Endodermal cell (in vitro differentiated cells): Measurements from ENCODE around the gene TMEM41B. TPM values are rescaled to one million over a fixed set of nuclear protein-coding genes. Genes with fewer than 3 reads are reported as not detected.

Experiments
- DNase-seq: peaks from one replicate; pipeline ENCODE4 v3.0.0-alpha.2; 2017
- H3K27ac ChIP-seq: 2 replicates; pipeline ENCODE4 v1.5.1; 2013; ENCODE audit warnings: mild to moderate bottlenecking, low read depth, low read length, moderate library complexity
- H3K27me3 ChIP-seq: 2 replicates; pipeline ENCODE4 v1.6.1; 2013; ENCODE audit warnings: mild to moderate bottlenecking, low read length, moderate library complexity; ENCODE audit not compliant: insufficient read depth, control insufficient read depth, poor library complexity, severe bottlenecking
- H3K36me3 ChIP-seq: 2 replicates; pipeline ENCODE4 v1.7.0; 2013; ENCODE audit warnings: mild to moderate bottlenecking, low read length, moderate library complexity; ENCODE audit not compliant: control insufficient read depth, insufficient read depth
- H3K4me1 ChIP-seq: one replicate; pipeline ENCODE4 v1.7.0; 2013; ENCODE audit warnings: low read length; ENCODE audit not compliant: control insufficient read depth, insufficient read depth
- H3K4me3 ChIP-seq: 2 replicates; pipeline ENCODE4 v1.5.1; 2013; ENCODE audit warnings: mild to moderate bottlenecking, low read length, moderate library complexity
- H3K9ac ChIP-seq: 2 replicates; pipeline ENCODE4 v1.6.1; 2013; ENCODE audit warnings: mild to moderate bottlenecking, low read length, moderate library complexity; ENCODE audit not compliant: poor library complexity, severe bottlenecking; ENCODE audit errors: extremely low read depth
- H3K9me3 ChIP-seq: 2 replicates; pipeline ENCODE4 v1.6.1; 2013; ENCODE audit warnings: mild to moderate bottlenecking, low read length, moderate library complexity; ENCODE audit not compliant: control insufficient read depth
- H3K27ac Mint-ChIP-seq: 2 replicates; pipeline ENCODE4 v1.8.0; 2020; ENCODE audit warnings: mixed read lengths
- H3K27me3 Mint-ChIP-seq: 2 replicates; pipeline ENCODE4 v1.8.0; 2021; ENCODE audit warnings: mild to moderate bottlenecking, mixed read lengths; ENCODE audit not compliant: insufficient read depth
- H3K36me3 Mint-ChIP-seq: 2 replicates; pipeline ENCODE4 v1.8.0; 2020; ENCODE audit warnings: low read depth, mixed read lengths
- H3K4me1 Mint-ChIP-seq: 2 replicates; pipeline ENCODE4 v1.8.0; 2020; ENCODE audit warnings: mixed read lengths
- H3K4me3 Mint-ChIP-seq: 2 replicates; pipeline ENCODE4 v1.8.0; 2020; ENCODE audit warnings: mild to moderate bottlenecking, moderate library complexity, mixed read lengths
- H3K9me3 Mint-ChIP-seq: 2 replicates; pipeline ENCODE4 v1.8.0; 2020; ENCODE audit warnings: mild to moderate bottlenecking, mixed read lengths
- CTCF ChIP-seq: fragments of 200-600 bp; sonication (generic); conservative IDR thresholded peaks from 2 replicates; pipeline ENCODE4 v1.5.0; 2021; ENCODE audit warnings: antibody characterized with exemption, mild to moderate bottlenecking
- WGBS, 2 experiments: methylation state at CpG; one replicate each; pipeline versions ENCODE4 v1.1.5 to v1.1.7; 2013; ENCODE audit warnings: missing lambda C conversion rate in 2 of 2, mixed read lengths in 1 of 2; ENCODE audit not compliant: insufficient coverage in 1 of 2, insufficient read length in 1 of 2; 5-methylcytosine and 5-hydroxymethylcytosine counted together
- total RNA-seq, 2 donors: library from RNA; stranded (reverse); fragmentation: NEBNext Ultra II Directional in 1 of 2; extraction: Animal tissue kit (Norgen Biotek cat#: 25700) in 1 of 2; gene quantifications; 2 replicates in 1 of 2; 3 replicates in 1 of 2; pipeline ENCODE4 v1.2.1, GENCODE V29; 2021

The TMEM41B gene
- total RNA-seq, 2 donors from 2014 or later = 67.8 to 68.0 TPM

DNA sequence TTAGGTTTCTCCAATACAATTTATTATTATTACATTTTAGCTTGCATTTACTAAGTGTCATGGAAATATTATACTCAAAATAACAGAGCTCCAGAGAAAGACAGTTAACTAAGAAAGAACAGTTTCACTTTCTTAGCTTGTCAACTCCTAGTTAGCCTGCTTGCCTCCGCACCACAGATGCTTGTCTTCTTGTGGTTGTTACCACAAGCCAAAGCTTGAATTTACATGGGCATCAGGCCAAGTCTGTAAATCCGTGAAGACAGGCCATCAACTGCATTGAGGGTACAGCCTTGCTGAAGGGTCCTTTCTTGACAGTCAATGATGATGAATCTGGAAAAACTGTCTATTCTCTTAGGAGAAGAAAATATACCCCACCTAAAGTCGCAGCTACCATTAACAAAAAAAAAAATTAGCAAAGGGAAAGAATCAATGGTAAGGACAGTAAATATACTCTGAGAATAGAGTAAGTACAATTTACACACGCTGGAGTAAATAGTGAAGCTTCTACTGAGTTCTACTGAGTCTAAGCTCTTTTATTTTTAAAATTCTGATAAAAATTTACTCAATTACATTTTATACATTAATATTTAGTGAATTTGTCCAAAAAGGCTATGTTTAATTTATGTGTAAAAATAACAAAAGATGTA lies 33.6 kb downstream of the TMEM41B start:
- H3K9me3 ChIP-seq = peaks cover 12% of the 10 kb centered on the region
- 95 to 100% methylated on average over 1 to 3 of the region's 4 CpGs for WGBS, 2 experiments
- Mint-ChIP-seq H3K36me3 (peaks cover 62% of the 10 kb centered on the region), H3K9me3 (peaks cover 6% of the 10 kb centered on the region), H3K27ac (no peak overlapping the region), H3K4me1 (no peaks in the 10 kb centered on the region), H3K27me3 (no peaks in the 10 kb centered on the region), H3K4me3 (no peak overlapping the region)
- H3K9ac ChIP-seq = no peak overlapping the region
- peak; percentile 6 for DNase-seq
- H3K4me3 ChIP-seq = no peak overlapping the region
- no peak overlapping the region for H3K27ac ChIP-seq
- H3K27me3 ChIP-seq = no peaks in the 10 kb centered on the region
- no peak for TF ChIP-seq CTCF
- H3K4me1 ChIP-seq = no peaks in the 10 kb centered on the region
- H3K36me3 ChIP-seq = peaks cover 55% of the 10 kb centered on the region

DNA sequence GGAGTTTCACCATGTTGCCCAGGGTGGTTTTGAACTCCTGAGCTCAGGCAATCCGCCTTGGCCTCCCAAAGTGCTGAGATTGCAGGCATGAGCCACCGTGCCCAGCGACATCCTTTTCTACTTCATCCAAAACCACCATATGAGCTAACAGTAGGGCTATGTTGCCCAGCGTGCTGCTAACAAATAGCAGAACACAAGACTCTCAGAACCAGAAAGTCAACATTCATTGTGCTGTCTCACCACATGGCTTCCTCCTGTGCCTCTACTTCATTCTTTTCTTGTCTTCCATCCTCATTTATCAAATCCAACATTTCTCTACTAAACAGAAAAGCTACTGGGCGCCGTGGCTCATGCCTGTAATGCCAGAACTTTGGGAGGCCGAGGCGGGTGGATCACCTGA lies 37.2 kb downstream of the TMEM41B start:
- Mint-ChIP-seq H3K27me3 (no peaks in the 10 kb centered on the region), H3K27ac (peak overlapping the region; percentile 5), H3K4me1 (no peaks in the 10 kb centered on the region), H3K9me3 (peaks cover 6% of the 10 kb centered on the region), H3K36me3 (peaks cover 34% of the 10 kb centered on the region), H3K4me3 (no peak overlapping the region)
- Histone ChIP-seq H3K36me3 (peaks cover 24% of the 10 kb centered on the region), H3K27ac (no peak overlapping the region), H3K4me3 (no peak overlapping the region), H3K9ac (no peak overlapping the region), H3K9me3 (peaks cover 12% of the 10 kb centered on the region), H3K27me3 (no peaks in the 10 kb centered on the region), H3K4me1 (no peaks in the 10 kb centered on the region)
- no peak for TF ChIP-seq CTCF
- DNase-seq = peak; percentile 20
- 96 to 98% methylated on average over 8 of the region's 8 CpGs for WGBS, 2 experiments

- no peaks in the 10 kb centered on the region for H3K27me3 Mint-ChIP-seq
- 96 to 98% methylated on average over 3 of the region's 3 CpGs for WGBS, 2 experiments
- Histone ChIP-seq H3K36me3 (peaks cover 18% of the 10 kb centered on the region), H3K4me1 (no peaks in the 10 kb centered on the region), H3K27ac (no peak overlapping the region), H3K27me3 (no peaks in the 10 kb centered on the region), H3K4me3 (no peak overlapping the region), H3K9ac (no peak overlapping the region), H3K9me3 (peaks cover 12% of the 10 kb centered on the region)
- H3K9me3 Mint-ChIP-seq = peaks cover 6% of the 10 kb centered on the region
- DNase-seq = peak; percentile 42
- H3K27ac Mint-ChIP-seq = peak overlapping the region; percentile 26
- H3K4me1 Mint-ChIP-seq = no peaks in the 10 kb centered on the region
- no peak overlapping the region for H3K4me3 Mint-ChIP-seq
- peaks cover 32% of the 10 kb centered on the region for H3K36me3 Mint-ChIP-seq
- TF ChIP-seq CTCF = no peak
Observed at GRCh38 chr11:9276571-9276970, 37.8 kb downstream of the TMEM41B start.
